ENCODE data around the gene NOXA1.

DNA sequence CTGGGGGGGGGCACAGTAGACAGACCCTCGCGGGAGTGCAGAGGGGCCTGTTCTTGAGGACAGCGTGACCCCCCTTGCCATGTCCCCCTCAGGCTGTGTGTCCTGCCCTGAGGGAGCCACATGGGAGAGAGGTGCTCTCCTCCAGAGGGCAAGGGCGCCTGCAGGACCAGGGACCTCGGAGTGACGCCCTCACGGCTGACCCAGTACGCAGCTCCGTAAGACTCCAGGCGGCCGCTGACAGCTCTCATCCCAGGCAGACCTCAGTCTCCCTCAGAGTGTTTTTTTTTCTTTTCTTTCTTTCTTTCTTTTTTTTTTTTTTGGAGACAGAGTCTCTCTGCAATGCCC is 27.6 kb upstream of the NOXA1 start:
- no peak for TF ChIP-seq ZSCAN16 (tag by site-specific recombination; IDR thresholded peaks at IDR 0.05)
- TF ChIP-seq MEIS1 (CRISPR knock-in tag; IDR thresholded peaks at IDR 0.05; ENCODE audit: borderline replicate concordance), result no peak
- TF ChIP-seq ZNF777 (tag by site-specific recombination; IDR thresholded peaks at IDR 0.05; ENCODE audit: borderline replicate concordance), result no peak
- TF ChIP-seq, protein P1, sequence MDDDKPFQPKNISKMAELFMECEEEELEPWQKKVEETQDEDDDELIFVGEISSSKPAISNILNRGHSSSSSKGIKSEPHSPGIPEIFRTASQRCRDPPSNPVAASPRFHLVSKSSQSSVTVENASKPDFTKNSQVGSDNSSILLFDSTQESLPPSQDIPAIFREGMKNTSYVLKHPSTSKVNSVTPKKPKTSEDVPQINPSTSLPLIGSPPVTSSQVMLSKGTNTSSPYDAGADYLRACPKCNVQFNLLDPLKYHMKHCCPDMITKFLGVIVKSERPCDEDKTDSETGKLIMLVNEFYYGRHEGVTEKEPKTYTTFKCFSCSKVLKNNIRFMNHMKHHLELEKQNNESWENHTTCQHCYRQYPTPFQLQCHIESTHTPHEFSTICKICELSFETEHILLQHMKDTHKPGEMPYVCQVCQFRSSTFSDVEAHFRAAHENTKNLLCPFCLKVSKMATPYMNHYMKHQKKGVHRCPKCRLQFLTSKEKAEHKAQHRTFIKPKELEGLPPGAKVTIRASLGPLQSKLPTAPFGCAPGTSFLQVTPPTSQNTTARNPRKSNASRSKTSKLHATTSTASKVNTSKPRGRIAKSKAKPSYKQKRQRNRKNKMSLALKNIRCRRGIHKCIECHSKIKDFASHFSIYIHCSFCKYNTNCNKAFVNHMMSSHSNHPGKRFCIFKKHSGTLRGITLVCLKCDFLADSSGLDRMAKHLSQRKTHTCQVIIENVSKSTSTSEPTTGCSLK (tag by site-specific recombination; IDR thresholded peaks at IDR 0.05), result no peak
- no peak for TF ChIP-seq ZNF23 (tag by site-specific recombination; IDR thresholded peaks at IDR 0.05; ENCODE audit: borderline replicate concordance)
- TF ChIP-seq, protein P2, sequence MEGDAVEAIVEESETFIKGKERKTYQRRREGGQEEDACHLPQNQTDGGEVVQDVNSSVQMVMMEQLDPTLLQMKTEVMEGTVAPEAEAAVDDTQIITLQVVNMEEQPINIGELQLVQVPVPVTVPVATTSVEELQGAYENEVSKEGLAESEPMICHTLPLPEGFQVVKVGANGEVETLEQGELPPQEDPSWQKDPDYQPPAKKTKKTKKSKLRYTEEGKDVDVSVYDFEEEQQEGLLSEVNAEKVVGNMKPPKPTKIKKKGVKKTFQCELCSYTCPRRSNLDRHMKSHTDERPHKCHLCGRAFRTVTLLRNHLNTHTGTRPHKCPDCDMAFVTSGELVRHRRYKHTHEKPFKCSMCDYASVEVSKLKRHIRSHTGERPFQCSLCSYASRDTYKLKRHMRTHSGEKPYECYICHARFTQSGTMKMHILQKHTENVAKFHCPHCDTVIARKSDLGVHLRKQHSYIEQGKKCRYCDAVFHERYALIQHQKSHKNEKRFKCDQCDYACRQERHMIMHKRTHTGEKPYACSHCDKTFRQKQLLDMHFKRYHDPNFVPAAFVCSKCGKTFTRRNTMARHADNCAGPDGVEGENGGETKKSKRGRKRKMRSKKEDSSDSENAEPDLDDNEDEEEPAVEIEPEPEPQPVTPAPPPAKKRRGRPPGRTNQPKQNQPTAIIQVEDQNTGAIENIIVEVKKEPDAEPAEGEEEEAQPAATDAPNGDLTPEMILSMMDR (tag by site-specific recombination; IDR thresholded peaks at IDR 0.05), result no peak
- no peak for TF ChIP-seq ZSCAN23 (tag by site-specific recombination; IDR thresholded peaks at IDR 0.05)
- TF ChIP-seq YY1 (tag by site-specific recombination; IDR thresholded peaks at IDR 0.05), result no peak
- no peak for TF ChIP-seq ZNF274 (IDR thresholded peaks at IDR 0.05; ENCODE audit: low read length)
- TF ChIP-seq ZNF274 (tag by site-specific recombination; IDR thresholded peaks at IDR 0.05; ENCODE audit: borderline replicate concordance), result no peak
- TF ChIP-seq, protein P3, sequence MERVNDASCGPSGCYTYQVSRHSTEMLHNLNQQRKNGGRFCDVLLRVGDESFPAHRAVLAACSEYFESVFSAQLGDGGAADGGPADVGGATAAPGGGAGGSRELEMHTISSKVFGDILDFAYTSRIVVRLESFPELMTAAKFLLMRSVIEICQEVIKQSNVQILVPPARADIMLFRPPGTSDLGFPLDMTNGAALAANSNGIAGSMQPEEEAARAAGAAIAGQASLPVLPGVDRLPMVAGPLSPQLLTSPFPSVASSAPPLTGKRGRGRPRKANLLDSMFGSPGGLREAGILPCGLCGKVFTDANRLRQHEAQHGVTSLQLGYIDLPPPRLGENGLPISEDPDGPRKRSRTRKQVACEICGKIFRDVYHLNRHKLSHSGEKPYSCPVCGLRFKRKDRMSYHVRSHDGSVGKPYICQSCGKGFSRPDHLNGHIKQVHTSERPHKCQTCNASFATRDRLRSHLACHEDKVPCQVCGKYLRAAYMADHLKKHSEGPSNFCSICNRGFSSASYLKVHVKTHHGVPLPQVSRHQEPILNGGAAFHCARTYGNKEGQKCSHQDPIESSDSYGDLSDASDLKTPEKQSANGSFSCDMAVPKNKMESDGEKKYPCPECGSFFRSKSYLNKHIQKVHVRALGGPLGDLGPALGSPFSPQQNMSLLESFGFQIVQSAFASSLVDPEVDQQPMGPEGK (tag by site-specific recombination; IDR thresholded peaks at IDR 0.05), result no peak
- no peak for TF ChIP-seq ZNF140 (tag by site-specific recombination; IDR thresholded peaks at IDR 0.05)
- no peak for TF ChIP-seq ZBTB21 (tag by site-specific recombination; IDR thresholded peaks at IDR 0.05)

Data from HEK293 (cell line).